ENCODE data around the gene SECTM1. TPM values are rescaled to one million over a fixed set of nuclear protein-coding genes. Genes with fewer than 3 reads are reported as not detected.
"Not testable (repeated sequence)": the region's sequence is repeated elsewhere in the genome, so short reads cannot be mapped to it uniquely, and the experiment has no call there.

Gene SECTM1
- polyA plus RNA-seq, 2 donors: 2.2 to 10.8 TPM

- Histone ChIP-seq H3K27me3 (ENCODE audit: control insufficient read depth in 1 of 2, insufficient read depth in 2 of 2, low read length in 2 of 2) (no peaks in the 10 kb centered on the region), H3K4me3 (ENCODE audit: low read depth in 1 of 2, low read length in 2 of 2) (no peak overlapping the region), H3K4me1 (ENCODE audit: control insufficient read depth in 2 of 2, insufficient read depth in 2 of 2, low read length in 1 of 2) (peaks cover 0 to 4% of the 10 kb centered on the region in 2 donors), H3K27ac (ENCODE audit: low read depth in 2 of 2, low read length in 1 of 2) (no peak overlapping the region), H3K9me3 (ENCODE audit: control insufficient read depth in 2 of 2, insufficient read depth in 1 of 2, low read depth in 1 of 2, low read length in 1 of 2) (no peaks in the 10 kb centered on the region), H3K36me3 (ENCODE audit: control insufficient read depth in 2 of 2, insufficient read depth in 2 of 2, low read length in 1 of 2) (no peaks in the 10 kb centered on the region)
- WGBS, 2 donors: 73% methylated on average over 11 of the region's 11 CpGs
Observed at GRCh38 chr17:82348866-82349265, 15.3 kb upstream of the SECTM1 start.

GRCh38 chr17:82348434-82348833, 14.9 kb upstream of the SECTM1 start:
- no peaks in the 10 kb centered on the region for H3K27me3 ChIP-seq (ENCODE audit: control insufficient read depth in 1 of 2, insufficient read depth in 2 of 2, low read length in 2 of 2)
- peaks cover 0 to 4% of the 10 kb centered on the region in 2 donors for H3K4me1 ChIP-seq (ENCODE audit: control insufficient read depth in 2 of 2, insufficient read depth in 2 of 2, low read length in 1 of 2)
- H3K4me3 ChIP-seq (ENCODE audit: low read depth in 1 of 2, low read length in 2 of 2): no peak overlapping the region
- H3K27ac ChIP-seq (ENCODE audit: low read depth in 2 of 2, low read length in 1 of 2): no peak overlapping the region
- no peaks in the 10 kb centered on the region for H3K36me3 ChIP-seq (ENCODE audit: control insufficient read depth in 2 of 2, insufficient read depth in 2 of 2, low read length in 1 of 2)
- 63 to 70% methylated on average over 9 of the region's 9 CpGs for WGBS, 2 donors
- no peaks in the 10 kb centered on the region for H3K9me3 ChIP-seq (ENCODE audit: control insufficient read depth in 2 of 2, insufficient read depth in 1 of 2, low read depth in 1 of 2, low read length in 1 of 2)

- not testable (repeated sequence) for H3K4me1 ChIP-seq (ENCODE audit: control insufficient read depth in 2 of 2, insufficient read depth in 2 of 2, low read length in 1 of 2); H3K36me3 ChIP-seq (ENCODE audit: control insufficient read depth in 2 of 2, insufficient read depth in 2 of 2, low read length in 1 of 2); H3K27me3 ChIP-seq (ENCODE audit: control insufficient read depth in 1 of 2, insufficient read depth in 2 of 2, low read length in 2 of 2); H3K9me3 ChIP-seq (ENCODE audit: control insufficient read depth in 2 of 2, insufficient read depth in 1 of 2, low read depth in 1 of 2, low read length in 1 of 2); H3K27ac ChIP-seq (ENCODE audit: low read depth in 2 of 2, low read length in 1 of 2); H3K4me3 ChIP-seq (ENCODE audit: low read depth in 1 of 2, low read length in 2 of 2)
- 72 to 79% methylated on average over 11 of the region's 11 CpGs for WGBS, 2 donors
Observed at GRCh38 chr17:82347994-82348393, 14.4 kb upstream of the SECTM1 start.

DNA sequence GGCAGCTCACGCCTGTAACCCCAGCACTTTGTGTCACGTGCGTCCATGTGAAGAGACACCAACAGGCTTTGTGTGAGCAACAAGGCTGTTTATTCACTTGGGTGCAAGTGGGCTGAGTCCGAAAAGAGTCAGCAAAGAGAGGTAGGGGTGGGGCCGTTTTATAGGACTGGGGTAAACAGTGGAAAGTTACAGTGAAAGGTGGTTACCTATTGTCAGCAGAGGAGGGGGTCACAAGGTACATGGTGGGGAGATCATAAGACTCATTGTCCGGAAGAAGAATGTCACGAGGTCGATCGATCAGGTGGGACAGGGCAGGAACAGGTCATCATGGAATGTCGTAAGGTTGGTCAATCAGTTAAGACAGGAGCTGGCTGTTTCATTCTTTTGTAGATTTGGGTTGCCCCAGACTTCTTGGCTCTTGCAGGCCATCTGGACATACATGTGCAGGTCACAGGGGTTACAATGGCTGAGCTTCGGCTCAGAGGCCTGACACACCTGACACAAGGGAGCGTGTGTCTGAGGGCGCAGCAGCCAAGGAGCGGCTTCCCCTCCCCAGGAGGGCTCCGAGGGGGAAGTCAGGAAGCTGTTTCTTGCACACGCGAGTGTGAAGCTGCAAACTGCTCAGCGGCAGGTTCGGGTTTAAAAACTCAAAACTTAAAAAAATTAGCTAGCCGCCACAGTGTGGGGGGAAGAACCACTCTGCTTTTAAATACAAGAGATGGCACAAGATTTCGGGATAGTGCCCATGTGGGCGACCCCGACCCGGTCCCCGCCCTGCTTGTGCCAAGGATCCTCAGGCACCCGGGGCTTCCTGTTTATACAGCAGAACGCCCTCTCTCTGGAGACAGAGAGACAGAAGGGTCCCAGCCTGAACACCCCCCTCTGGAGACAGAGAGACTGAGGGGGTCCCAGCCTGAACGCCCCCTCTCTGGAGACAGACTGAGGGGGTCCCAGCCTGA, 13.1 kb upstream of the SECTM1 start:
- WGBS, 2 donors: 60 to 68% methylated on average over 28 of the region's 28 CpGs
- H3K4me3 ChIP-seq (ENCODE audit: low read depth in 1 of 2, low read length in 2 of 2): no peak overlapping the region
- no peak overlapping the region for H3K27ac ChIP-seq (ENCODE audit: low read depth in 2 of 2, low read length in 1 of 2)
- H3K36me3 ChIP-seq (ENCODE audit: control insufficient read depth in 2 of 2, insufficient read depth in 2 of 2, low read length in 1 of 2): no peaks in the 10 kb centered on the region
- no peaks in the 10 kb centered on the region for H3K27me3 ChIP-seq (ENCODE audit: control insufficient read depth in 1 of 2, insufficient read depth in 2 of 2, low read length in 2 of 2)
- no peaks in the 10 kb centered on the region for H3K4me1 ChIP-seq (ENCODE audit: control insufficient read depth in 2 of 2, insufficient read depth in 2 of 2, low read length in 1 of 2)
- no peaks in the 10 kb centered on the region for H3K9me3 ChIP-seq (ENCODE audit: control insufficient read depth in 2 of 2, insufficient read depth in 1 of 2, low read depth in 1 of 2, low read length in 1 of 2)

GRCh38 chr17:82345151-82345976, 11.8 kb upstream of the SECTM1 start:
- Histone ChIP-seq H3K9me3 (ENCODE audit: control insufficient read depth in 2 of 2, insufficient read depth in 1 of 2, low read depth in 1 of 2, low read length in 1 of 2) (no peaks in the 10 kb centered on the region), H3K36me3 (ENCODE audit: control insufficient read depth in 2 of 2, insufficient read depth in 2 of 2, low read length in 1 of 2) (no peaks in the 10 kb centered on the region), H3K27ac (ENCODE audit: low read depth in 2 of 2, low read length in 1 of 2) (no peak overlapping the region), H3K4me1 (ENCODE audit: control insufficient read depth in 2 of 2, insufficient read depth in 2 of 2, low read length in 1 of 2) (no peaks in the 10 kb centered on the region), H3K4me3 (ENCODE audit: low read depth in 1 of 2, low read length in 2 of 2) (no peak overlapping the region), H3K27me3 (ENCODE audit: control insufficient read depth in 1 of 2, insufficient read depth in 2 of 2, low read length in 2 of 2) (no peaks in the 10 kb centered on the region)
- 86 to 91% methylated on average over 42 of the region's 42 CpGs for WGBS, 2 donors

- Histone ChIP-seq H3K9me3 (ENCODE audit: control insufficient read depth in 2 of 2, insufficient read depth in 1 of 2, low read depth in 1 of 2, low read length in 1 of 2) (no peaks in the 10 kb centered on the region), H3K27me3 (ENCODE audit: control insufficient read depth in 1 of 2, insufficient read depth in 2 of 2, low read length in 2 of 2) (no peaks in the 10 kb centered on the region), H3K4me1 (ENCODE audit: control insufficient read depth in 2 of 2, insufficient read depth in 2 of 2, low read length in 1 of 2) (peaks cover 0 to 2% of the 10 kb centered on the region in 2 donors), H3K36me3 (ENCODE audit: control insufficient read depth in 2 of 2, insufficient read depth in 2 of 2, low read length in 1 of 2) (no peaks in the 10 kb centered on the region), H3K27ac (ENCODE audit: low read depth in 2 of 2, low read length in 1 of 2) (no peak overlapping the region), H3K4me3 (ENCODE audit: low read depth in 1 of 2, low read length in 2 of 2) (no peak overlapping the region)
- WGBS, 2 donors: 76 to 81% methylated on average over 24 of the region's 24 CpGs
Observed at GRCh38 chr17:82344175-82344907, 10.8 kb upstream of the SECTM1 start.

DNA sequence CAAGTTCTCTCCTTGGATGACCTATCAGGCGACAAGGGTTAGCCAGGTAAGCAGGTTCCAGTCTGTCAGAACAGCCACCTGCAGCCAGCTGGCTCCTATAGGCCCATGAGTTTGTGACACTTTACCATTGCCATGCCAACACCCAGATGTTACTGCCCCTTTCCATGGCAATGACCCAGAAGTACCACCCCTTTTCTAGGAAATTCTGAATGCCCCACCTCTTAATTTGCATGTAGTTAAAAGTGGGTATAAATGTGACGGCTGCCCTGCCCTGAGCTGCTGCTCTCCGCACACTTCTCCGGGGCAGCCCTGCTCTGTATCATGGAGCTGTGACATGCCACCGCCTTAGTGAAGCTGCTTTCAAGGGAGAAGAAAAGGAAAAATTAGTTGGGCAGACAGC, 10.0 kb upstream of the SECTM1 start:
- no peaks in the 10 kb centered on the region for H3K9me3 ChIP-seq (ENCODE audit: control insufficient read depth in 2 of 2, insufficient read depth in 1 of 2, low read depth in 1 of 2, low read length in 1 of 2)
- H3K36me3 ChIP-seq (ENCODE audit: control insufficient read depth in 2 of 2, insufficient read depth in 2 of 2, low read length in 1 of 2): no peaks in the 10 kb centered on the region
- peaks cover 0 to 5% of the 10 kb centered on the region in 2 donors for H3K4me1 ChIP-seq (ENCODE audit: control insufficient read depth in 2 of 2, insufficient read depth in 2 of 2, low read length in 1 of 2)
- no peaks in the 10 kb centered on the region for H3K27me3 ChIP-seq (ENCODE audit: control insufficient read depth in 1 of 2, insufficient read depth in 2 of 2, low read length in 2 of 2)
- no peak overlapping the region for H3K4me3 ChIP-seq (ENCODE audit: low read depth in 1 of 2, low read length in 2 of 2)
- 90 to 92% methylated on average over 5 of the region's 5 CpGs for WGBS, 2 donors
- H3K27ac ChIP-seq (ENCODE audit: low read depth in 2 of 2, low read length in 1 of 2): no peak overlapping the region

DNA sequence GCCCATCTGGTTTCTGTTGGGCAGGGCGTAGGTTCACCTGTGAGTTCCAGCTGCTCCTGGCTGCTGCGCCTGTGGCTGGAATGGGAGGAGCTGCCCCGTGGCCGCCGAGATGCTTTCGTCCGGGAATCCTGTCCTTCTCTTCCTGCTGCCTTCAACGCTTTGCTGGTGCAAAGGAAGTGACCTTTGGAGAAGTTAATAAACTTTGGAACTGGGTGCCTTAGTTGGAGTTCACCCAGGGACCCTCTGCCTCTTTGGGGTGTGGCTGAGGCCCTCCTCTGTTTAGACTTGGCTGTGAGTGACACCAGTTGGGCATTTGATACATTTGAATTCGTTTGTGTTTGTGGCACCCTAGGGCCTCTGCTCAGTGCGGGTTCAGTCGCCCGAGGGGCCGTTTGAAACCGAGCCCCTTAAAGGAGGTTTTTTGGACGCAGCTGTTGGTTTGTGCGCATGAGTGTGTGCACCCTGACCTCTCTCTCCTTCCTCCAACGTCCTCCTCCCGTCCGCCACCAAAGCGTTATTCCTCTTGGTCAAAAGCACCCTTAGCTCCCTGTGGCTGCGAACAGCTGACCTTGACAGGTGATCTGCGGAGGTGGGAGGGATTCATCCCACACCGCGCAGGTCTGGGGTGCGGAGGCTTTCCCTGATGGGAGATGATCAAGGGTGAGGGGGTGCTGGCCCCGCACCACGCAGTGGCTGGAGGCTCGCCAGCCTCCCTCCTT, 9.0 kb upstream of the SECTM1 start:
- WGBS, 2 donors: 74 to 76% methylated on average over 28 of the region's 28 CpGs
- no peaks in the 10 kb centered on the region for H3K9me3 ChIP-seq (ENCODE audit: control insufficient read depth in 2 of 2, insufficient read depth in 1 of 2, low read depth in 1 of 2, low read length in 1 of 2)
- peaks cover 0 to 5% of the 10 kb centered on the region in 2 donors for H3K4me1 ChIP-seq (ENCODE audit: control insufficient read depth in 2 of 2, insufficient read depth in 2 of 2, low read length in 1 of 2)
- no peaks in the 10 kb centered on the region for H3K27me3 ChIP-seq (ENCODE audit: control insufficient read depth in 1 of 2, insufficient read depth in 2 of 2, low read length in 2 of 2)
- H3K36me3 ChIP-seq (ENCODE audit: control insufficient read depth in 2 of 2, insufficient read depth in 2 of 2, low read length in 1 of 2): no peaks in the 10 kb centered on the region
- H3K4me3 ChIP-seq (ENCODE audit: low read depth in 1 of 2, low read length in 2 of 2): no peak overlapping the region
- no peak overlapping the region for H3K27ac ChIP-seq (ENCODE audit: low read depth in 2 of 2, low read length in 1 of 2)

All from esophagus (tissue), 2 donors.